C1 segment of cervical spinal cord (tissue), 14 donors: ENCODE measurements around the gene ZKSCAN4.

Experiments used
- DNase-seq, 14 donors: peaks; one replicate each; lab custom pipeline; 2025; lab: John Stamatoyannopoulos, UW

The ZKSCAN4 gene

GRCh38 chr6:28209753-28210535 lies 42.1 kb downstream of the ZKSCAN4 start:
- no peak for DNase-seq

GRCh38 chr6:28208111-28208659 lies 43.9 kb downstream of the ZKSCAN4 start:
- no peak for DNase-seq

- DNase-seq, result no peak
Observed at GRCh38 chr6:28207510-28208110, 44.5 kb downstream of the ZKSCAN4 start.

GRCh38 chr6:28206928-28207509 lies 45.0 kb downstream of the ZKSCAN4 start:
- no peak for DNase-seq

- DNase-seq, result no peak
Observed at GRCh38 chr6:28206527-28206926, 45.5 kb downstream of the ZKSCAN4 start.

GRCh38 chr6:28205879-28206278 lies 46.2 kb downstream of the ZKSCAN4 start:
- no peak for DNase-seq

GRCh38 chr6:28203201-28203600 lies 48.9 kb downstream of the ZKSCAN4 start:
- no peak for DNase-seq

- no peak for DNase-seq
Observed at GRCh38 chr6:28200020-28200419, 52.0 kb downstream of the ZKSCAN4 start.
